Urinary bladder (tissue), 4 donors: Measurements from ENCODE around the gene ARHGEF40. TPM values are rescaled to one million over a fixed set of nuclear protein-coding genes. Genes with fewer than 3 reads are reported as not detected.

ENCODE experiments used
- DNase-seq: peaks from one replicate; pipeline ENCODE4 v3.0.0-alpha.2; 2015; ENCODE audit errors: extremely low spot score
- H3K27ac ChIP-seq: one replicate; pipeline ENCODE4 v1.5.1; 2013; ENCODE audit warnings: low read depth, mild to moderate bottlenecking, moderate library complexity
- H3K36me3 ChIP-seq: one replicate; pipeline ENCODE4 v1.6.1; 2013; ENCODE audit warnings: mild to moderate bottlenecking, moderate library complexity; ENCODE audit not compliant: insufficient read depth
- H3K4me1 ChIP-seq: one replicate; pipeline ENCODE4 v1.6.1; 2013; ENCODE audit warnings: mild to moderate bottlenecking, moderate library complexity; ENCODE audit not compliant: insufficient read depth
- H3K4me3 ChIP-seq: one replicate; pipeline ENCODE4 v1.5.1; 2013; ENCODE audit warnings: low read depth, low read length
- WGBS: extraction: QIAGEN DNeasy Blood & Tissue Kit; methylation state at CpG from one replicate; pipeline ENCODE4 v1.1.7; 2013; 5-methylcytosine and 5-hydroxymethylcytosine counted together
- polyA plus RNA-seq: library from polyadenylated mRNA; stranded (reverse); fragments of 200-250 nt; gene quantifications from one replicate; pipeline ENCODE4 v1.2.3, GENCODE V29; 2013
- total RNA-seq: library from RNA; depleted of rRNA; stranded (reverse); fragments of >200 nt; gene quantifications from one replicate; pipeline ENCODE4 v1.2.3, GENCODE V29; 2014
- donor health status: healthy with polysubstance abuse.
- donor health status: healthy.

ARHGEF40 gene
- total and polyA plus RNA-seq, 2 donors = 27.9 to 43.9 TPM

DNA sequence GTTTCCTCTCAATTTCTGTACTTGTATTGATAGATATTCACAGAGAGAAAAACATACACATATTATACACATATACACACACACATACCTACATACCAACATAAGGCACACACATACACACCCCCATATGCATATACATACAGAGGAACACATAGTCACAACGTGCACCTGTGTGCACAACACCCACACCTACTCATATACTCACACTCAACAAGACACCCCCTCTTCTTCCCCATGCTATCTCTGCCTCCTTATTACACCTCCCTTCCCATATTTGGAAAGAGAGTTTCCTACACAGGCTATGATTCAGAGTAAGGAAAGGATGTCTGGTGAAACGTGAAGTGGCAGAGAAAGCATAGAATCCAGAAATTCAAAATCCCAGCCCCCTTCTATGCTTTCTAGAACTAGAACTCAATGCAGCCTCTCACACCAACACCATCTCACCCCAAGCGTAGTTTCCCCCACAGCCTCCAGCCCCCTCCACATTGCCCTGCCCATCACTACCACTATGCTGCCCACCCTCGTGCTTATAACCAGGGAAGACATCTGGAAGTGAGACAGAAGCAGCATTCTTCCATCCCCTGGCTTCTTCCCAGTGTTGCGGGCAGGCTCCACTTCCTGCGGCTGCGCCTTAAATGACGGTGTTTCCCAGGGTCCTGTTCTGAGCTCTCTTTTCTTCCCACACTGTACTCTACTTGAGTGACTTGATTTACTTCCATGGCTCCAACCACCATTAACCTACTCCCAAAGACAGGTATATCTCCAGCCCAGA is 10.1 kb upstream of the ARHGEF40 start:
- Histone ChIP-seq H3K4me3 (no peak overlapping the region), H3K4me1 (no peaks in the 10 kb centered on the region), H3K27ac (no peak overlapping the region), H3K36me3 (no peaks in the 10 kb centered on the region)
- no peak for DNase-seq
- 70% methylated on average over 8 of the region's 8 CpGs for WGBS

DNA sequence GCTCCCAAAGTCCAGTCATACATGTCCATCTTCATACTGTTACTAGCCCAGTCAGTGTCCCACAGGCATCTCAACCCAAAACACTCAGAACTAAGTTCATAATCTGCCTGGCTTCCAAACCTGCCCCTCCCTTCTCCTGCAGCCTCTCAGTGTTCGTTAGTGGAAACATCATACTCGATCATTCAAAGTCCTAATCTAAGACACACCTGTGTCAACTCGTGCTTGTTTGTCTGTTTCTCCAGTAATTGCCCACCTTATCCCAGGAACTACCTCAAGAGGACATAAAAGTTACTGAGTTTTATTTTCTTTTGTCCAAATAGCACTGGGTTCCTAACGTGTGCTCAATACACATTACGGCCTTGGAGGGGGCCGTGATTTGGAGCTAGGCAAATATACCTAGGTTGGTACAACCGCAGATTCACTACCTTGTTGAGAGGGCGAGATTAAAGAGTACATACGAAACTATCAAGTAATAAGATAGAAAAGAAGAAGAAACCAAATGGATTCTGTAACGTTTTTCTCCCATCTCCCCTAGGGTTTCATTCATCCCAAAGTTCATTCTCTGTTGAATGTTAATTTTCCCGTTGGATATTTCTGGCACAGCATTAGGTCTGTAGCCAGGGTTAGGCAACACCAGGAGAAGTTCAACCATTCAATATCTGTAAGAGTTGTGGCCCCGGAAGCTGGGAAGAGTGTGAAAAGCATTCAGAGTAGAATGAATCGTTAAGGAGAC is 9.3 kb upstream of the ARHGEF40 start:
- Histone ChIP-seq H3K36me3 (no peaks in the 10 kb centered on the region), H3K4me1 (no peaks in the 10 kb centered on the region), H3K27ac (no peak overlapping the region), H3K4me3 (no peak overlapping the region)
- WGBS = 74% methylated on average over 13 of the region's 13 CpGs
- DNase-seq = no peak

DNA sequence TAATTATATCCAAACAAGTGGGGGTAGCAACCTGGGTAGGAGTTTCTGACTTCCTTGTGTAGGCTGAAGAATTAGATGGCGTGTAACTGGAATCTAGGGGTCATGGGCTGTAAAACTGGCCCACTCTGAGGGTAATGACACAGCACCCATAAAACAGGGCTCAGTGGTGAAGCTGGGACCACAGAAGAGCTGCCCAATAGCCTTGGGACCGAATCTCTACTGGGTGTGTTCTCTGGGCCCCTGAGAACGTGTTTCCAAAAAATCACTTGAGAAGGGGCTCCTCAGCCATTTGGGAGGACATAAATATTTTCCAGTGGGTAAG is 8.8 kb upstream of the ARHGEF40 start:
- Histone ChIP-seq H3K4me3 (no peak overlapping the region), H3K36me3 (no peaks in the 10 kb centered on the region), H3K27ac (no peak overlapping the region), H3K4me1 (no peaks in the 10 kb centered on the region)
- WGBS = 76% methylated on average over 3 of the region's 3 CpGs
- no peak for DNase-seq

DNA sequence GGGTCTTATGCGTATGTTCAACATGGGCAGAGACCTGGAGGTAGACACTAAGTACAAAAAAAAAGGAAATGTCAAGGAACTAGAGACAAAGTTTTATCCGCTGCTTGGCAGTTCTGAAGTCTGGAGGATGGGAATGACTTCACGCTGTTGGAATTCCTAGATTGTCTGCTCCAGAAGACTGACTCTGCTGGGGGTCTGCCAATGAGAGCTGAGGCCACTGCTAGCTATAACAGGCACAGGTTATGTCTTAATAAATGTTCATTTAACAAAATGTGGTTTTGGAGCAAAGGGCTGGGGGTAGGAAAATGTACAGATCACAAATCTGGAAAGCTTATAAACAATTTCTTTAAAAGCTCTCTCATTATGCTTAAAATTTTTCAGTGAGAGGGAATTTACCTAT is 6.6 kb upstream of the ARHGEF40 start:
- Histone ChIP-seq H3K27ac (no peak overlapping the region), H3K36me3 (no peaks in the 10 kb centered on the region), H3K4me3 (no peak overlapping the region), H3K4me1 (no peaks in the 10 kb centered on the region)
- no peak for DNase-seq
- 33% methylated on average over 3 of the region's 3 CpGs for WGBS

DNA sequence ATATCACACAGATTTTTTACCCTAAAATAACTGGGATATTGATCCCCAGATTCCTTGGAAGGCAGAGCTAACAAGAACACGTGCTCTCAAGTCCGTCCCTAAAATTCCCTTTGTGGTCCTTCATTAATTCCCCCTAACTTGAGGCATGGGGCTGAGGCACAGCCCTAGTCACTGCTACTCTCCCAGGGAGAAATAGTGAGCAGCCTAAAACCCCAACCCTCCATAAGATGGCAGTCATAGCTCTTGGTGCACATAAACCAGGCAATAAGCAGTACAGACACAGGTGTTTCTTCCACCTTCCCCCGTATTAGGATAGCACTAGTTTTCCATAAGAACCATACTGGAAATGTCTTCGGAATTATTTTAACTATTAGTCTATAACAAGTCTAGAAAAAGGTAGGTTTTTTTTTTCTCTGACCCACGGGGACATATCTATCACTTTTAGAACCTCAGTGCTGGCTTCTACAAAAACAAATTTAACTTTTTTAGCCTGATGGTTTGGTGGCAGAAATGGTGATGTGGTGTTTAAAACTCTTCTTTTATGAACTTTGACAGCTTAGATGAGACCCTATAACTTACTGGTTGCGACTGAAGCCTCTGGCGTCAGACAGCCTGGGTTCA is 3.1 kb upstream of the ARHGEF40 start:
- 83% methylated on average over 7 of the region's 7 CpGs for WGBS
- H3K4me1 ChIP-seq = no peaks in the 10 kb centered on the region
- DNase-seq = no peak
- no peak overlapping the region for H3K27ac ChIP-seq
- H3K4me3 ChIP-seq = no peak overlapping the region
- H3K36me3 ChIP-seq = no peaks in the 10 kb centered on the region

DNA sequence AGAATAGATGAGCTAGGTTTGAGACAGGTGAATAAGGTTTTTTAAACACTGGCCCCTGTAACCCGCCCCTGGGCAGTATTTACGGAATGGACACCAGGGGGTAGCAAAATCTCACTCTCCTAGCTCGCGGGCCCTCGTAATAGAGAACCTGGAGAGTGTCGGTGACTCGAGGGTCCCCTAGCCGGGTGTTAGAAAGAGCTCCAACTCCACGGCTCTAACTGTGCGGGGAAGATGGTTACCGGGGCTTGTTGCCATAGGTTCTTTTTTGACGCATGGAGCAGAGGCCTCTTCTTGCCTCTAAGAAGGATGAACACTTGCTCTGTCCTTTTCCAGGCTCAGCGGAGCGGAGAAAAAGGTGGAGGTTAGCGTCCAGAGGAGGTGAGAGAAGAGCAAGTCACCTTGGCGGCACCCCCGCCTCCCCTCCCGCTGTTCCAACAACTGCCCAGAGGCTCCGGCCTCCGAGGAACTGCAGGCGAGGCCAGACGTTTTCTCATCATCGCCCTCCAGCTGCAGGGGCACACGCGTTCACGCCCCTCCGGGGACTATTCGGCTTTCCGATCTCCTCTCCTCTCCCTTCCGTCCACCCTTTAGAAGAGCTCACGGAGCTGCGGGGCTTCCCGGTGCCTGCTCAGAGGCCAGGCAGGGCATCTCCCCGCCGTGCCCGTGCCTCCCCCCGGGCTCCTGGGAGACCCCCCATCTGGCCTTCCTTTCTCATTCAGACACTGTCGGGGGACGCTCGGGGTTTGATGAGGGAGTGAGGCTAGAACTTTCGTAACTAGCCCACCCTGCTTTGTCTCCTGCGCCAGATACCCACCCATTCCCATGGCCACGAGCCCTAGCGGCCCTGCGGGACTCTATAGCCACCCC is 1.4 kb upstream of the ARHGEF40 start:
- WGBS = 4% methylated on average over 45 of the region's 45 CpGs
- H3K4me1 ChIP-seq = no peaks in the 10 kb centered on the region
- no peak overlapping the region for H3K27ac ChIP-seq
- H3K4me3 ChIP-seq = peak overlapping the region; percentile 62
- DNase-seq = peak; percentile 67
- no peaks in the 10 kb centered on the region for H3K36me3 ChIP-seq

DNA sequence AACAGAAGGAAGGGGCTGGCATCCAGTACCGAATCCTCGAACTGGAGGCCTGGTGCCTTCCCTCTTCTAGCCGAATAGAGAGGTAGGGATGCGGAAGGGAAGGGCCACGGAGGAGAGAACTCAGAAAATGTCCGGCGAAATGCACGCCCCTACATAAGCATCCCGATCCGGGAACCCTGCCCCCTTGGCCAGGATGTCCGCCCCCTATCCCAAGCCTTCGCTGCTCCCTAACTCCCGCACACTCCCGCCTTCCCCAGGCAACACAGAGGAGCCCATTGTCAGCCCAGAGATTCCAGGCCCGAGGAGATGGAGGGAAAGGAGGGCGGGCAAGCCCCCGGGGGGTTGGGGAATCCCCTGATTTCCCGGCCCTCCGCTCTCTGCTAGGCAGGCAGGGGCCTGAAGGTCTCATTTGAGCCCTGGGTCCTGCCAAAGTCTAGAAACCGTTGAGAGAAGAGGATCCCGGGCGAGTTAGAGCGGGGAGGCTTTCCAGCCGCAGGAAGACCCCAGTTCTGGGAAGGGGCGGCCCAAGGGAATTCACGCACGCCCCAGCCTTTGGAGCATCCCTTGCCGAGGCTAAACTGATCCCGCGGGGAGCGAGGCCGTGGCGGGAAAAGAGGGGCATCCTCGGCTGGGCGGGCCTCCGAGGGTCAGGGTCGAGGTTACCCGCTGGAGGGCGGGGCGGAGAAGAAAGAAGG is 569 bp upstream of the ARHGEF40 start:
- DNase-seq = peak; percentile 40
- WGBS = under 1% methylated on average over 40 of the region's 40 CpGs
- peaks cover 2% of the 10 kb centered on the region for H3K36me3 ChIP-seq
- H3K4me3 ChIP-seq = peak overlapping the region; percentile 62
- no peaks in the 10 kb centered on the region for H3K4me1 ChIP-seq
- H3K27ac ChIP-seq = peak overlapping the region; percentile 31

DNA sequence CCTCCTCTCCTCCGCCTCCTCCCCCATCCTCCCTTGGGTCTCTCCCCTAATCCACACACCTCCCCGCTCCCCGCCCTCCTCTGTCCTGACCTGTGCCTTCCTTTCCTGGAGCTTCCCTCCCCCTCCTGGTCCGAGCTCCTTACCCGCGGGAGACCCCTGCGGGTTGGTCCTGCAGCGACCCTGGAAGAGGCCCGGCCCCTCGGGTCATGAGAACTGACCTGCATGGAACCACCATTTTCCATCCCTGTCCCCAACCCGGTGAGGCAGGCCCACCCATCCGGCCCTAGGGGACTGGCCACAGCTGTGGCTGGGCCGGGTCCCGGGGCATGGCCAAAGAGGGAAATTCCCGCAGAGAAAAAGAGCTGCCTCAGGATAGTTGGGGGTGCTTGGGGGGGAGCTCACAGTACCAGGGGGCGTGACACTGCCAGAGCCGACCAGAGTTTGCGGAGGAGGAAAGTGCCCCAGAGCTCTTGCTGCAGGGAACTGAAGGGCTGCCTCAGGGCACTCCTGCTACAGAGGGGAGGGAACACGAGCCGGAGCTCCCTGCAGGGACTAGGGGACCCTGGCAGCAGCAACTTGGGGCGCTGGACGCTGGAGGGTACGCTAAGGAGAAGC is 613 bp downstream of the ARHGEF40 start:
- WGBS = under 1% methylated on average over 23 of the region's 23 CpGs
- Histone ChIP-seq H3K36me3 (peaks cover 2% of the 10 kb centered on the region), H3K4me1 (no peaks in the 10 kb centered on the region), H3K27ac (peak overlapping the region; percentile 89), H3K4me3 (peak overlapping the region; percentile 62)
- no peak for DNase-seq

DNA sequence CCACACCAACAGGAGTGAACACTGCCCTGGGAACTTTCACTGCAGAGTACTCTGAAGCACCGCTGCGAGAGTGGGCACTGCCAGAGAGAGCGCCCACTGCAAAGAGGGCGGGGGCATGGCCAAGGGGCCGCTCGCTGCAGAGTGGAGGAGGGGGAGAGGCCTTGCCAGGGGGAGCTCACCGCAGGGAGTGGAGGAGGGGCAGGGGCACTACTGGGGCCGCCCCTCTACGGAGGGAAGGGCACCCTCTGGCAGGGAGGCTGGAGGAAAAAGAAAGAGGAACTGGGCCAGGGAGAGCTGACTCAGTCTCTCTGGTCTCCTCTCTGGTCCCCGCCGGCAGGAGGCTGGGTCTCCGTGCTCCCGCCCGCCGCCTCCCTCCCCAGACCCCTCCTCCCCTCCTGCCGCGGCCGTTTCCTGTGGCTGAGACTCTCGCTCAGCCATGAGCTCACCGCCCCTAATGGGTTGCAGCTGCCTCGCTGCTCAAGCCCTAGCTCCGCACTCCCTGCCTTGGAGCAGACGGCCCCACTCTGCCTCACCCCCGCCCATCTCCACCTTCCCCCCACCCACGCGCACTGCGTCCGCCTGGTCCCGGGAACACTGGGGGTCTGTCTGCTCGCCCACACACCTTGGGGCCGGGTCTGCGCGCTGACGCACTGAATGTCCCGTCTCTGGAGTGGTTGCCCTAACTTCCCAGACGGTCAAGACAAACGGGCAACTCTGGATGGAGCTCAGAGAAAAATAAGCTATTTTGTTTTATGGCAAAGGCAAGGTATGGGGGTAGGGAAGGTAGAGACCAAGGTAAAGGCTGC is 1.3 kb downstream of the ARHGEF40 start:
- WGBS = under 1% methylated on average over 37 of the region's 37 CpGs
- Histone ChIP-seq H3K4me1 (no peaks in the 10 kb centered on the region), H3K27ac (peak overlapping the region; percentile 73), H3K4me3 (peak overlapping the region; percentile 62), H3K36me3 (peaks cover 2% of the 10 kb centered on the region)
- peak; percentile 86 for DNase-seq

DNA sequence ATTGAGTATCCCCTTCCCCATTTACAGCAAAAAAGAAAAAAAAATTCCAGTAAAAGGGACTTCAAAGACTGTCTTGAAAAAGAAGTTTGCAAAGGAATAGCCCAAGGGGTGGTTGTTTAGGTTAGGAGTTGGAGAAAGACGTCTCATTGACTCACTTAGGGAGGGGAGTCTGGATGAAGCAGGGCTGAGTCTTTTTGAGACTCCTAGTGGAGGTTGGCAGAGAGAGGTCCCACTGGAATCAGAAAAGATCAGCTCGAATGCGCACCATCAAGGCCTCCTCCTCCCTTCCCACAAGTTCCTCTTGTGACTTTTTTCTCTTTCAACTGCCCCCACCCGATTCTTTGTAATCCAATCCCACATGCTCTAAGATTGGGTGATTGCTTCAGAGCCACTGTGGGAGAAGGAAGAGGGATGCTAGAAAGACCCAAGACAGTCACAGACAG is 1.9 kb downstream of the ARHGEF40 start:
- 25% methylated on average over 4 of the region's 4 CpGs for WGBS
- peak; percentile 20 for DNase-seq
- Histone ChIP-seq H3K4me3 (no peak overlapping the region), H3K4me1 (no peaks in the 10 kb centered on the region), H3K27ac (peak overlapping the region; percentile 73), H3K36me3 (peaks cover 2% of the 10 kb centered on the region)

DNA sequence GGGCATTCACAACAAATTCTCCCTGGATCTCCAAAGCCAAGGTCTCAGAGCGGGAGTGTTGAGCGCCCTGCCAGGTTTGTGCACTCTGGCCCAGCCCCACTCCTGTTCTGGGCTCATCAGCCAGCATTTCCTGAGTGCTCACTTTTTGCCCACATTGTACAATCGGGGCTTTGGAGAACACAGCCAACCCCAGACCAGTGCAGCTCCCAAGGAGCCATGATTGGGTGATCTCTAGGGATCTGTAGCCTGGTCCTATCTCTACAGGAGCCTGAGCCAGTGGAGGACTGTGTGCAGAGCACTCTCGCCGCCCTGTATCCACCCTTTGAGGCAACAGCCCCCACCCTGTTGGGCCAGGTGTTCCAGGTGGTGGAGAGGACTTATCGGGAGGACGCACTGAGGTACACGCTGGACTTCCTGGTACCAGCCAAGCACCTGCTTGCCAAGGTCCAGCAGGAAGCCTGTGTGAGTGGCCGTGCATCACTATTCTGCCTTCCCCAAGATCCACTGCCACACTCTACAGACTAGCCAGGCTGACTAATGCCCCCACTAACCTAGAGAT is 2.8 kb downstream of the ARHGEF40 start:
- Histone ChIP-seq H3K4me1 (no peaks in the 10 kb centered on the region), H3K4me3 (no peak overlapping the region), H3K27ac (no peak overlapping the region), H3K36me3 (peaks cover 2% of the 10 kb centered on the region)
- DNase-seq = no peak
- 88% methylated on average over 9 of the region's 9 CpGs for WGBS

DNA sequence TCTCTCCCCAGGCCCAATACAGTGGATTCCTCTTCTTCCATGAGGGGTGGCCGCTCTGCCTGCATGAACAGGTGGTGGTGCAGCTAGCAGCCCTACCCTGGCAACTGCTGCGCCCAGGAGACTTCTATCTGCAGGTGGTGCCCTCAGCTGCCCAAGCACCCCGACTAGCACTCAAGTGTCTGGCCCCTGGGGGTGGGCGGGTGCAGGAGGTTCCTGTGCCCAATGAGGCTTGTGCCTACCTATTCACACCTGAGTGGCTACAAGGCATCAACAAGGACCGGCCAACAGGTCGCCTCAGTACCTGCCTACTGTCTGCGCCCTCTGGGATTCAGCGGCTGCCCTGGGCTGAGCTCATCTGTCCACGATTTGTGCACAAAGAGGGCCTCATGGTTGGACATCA is 3.8 kb downstream of the ARHGEF40 start:
- H3K4me3 ChIP-seq = no peak overlapping the region
- DNase-seq = no peak
- no peak overlapping the region for H3K27ac ChIP-seq
- H3K4me1 ChIP-seq = no peaks in the 10 kb centered on the region
- WGBS = 89% methylated on average over 9 of the region's 9 CpGs
- H3K36me3 ChIP-seq = peaks cover 2% of the 10 kb centered on the region
